GM18909 (cell line): Measurements from ENCODE around the gene OR6S1.
A peak's percentile ranks its signal among the peaks of the same experiment; 100 is the strongest.
"Not testable (repeated sequence)": the region's sequence is repeated elsewhere in the genome, so short reads cannot be mapped to it uniquely, and the experiment has no call there.

Experiments
- ATAC-seq: cut with Tn5 transposase; IDR thresholded peaks from one replicate; pipeline ENCODE4 v1.9.1; 2021; ENCODE audit warnings: mild to moderate bottlenecking; ENCODE audit not compliant: unreplicated experiment, poor library complexity

Gene OR6S1

GRCh38 chr14:20632448-20632830 lies 9.1 kb downstream of the OR6S1 start:
- ATAC-seq, result peak; percentile 24

GRCh38 chr14:20631880-20632389 lies 9.6 kb downstream of the OR6S1 start:
- no peak for ATAC-seq

GRCh38 chr14:20631023-20631879 lies 10.2 kb downstream of the OR6S1 start:
- no peak for ATAC-seq

- ATAC-seq, result peak; percentile 24
Observed at GRCh38 chr14:20630340-20631022, 11.0 kb downstream of the OR6S1 start.

- ATAC-seq, result no peak
Observed at GRCh38 chr14:20628063-20628854, 13.2 kb downstream of the OR6S1 start.

GRCh38 chr14:20627346-20628027 lies 14.0 kb downstream of the OR6S1 start:
- no peak for ATAC-seq

GRCh38 chr14:20626274-20626673 lies 15.2 kb downstream of the OR6S1 start:
- no peak for ATAC-seq

GRCh38 chr14:20624495-20625070 lies 16.9 kb downstream of the OR6S1 start:
- peak; percentile 43 for ATAC-seq

GRCh38 chr14:20623798-20624197 lies 17.7 kb downstream of the OR6S1 start:
- ATAC-seq, result no peak

GRCh38 chr14:20622816-20623291 lies 18.6 kb downstream of the OR6S1 start:
- ATAC-seq, result no peak

- no peak for ATAC-seq
Observed at GRCh38 chr14:20620798-20621478, 20.6 kb downstream of the OR6S1 start.

- not testable (repeated sequence) for ATAC-seq
Observed at GRCh38 chr14:20619688-20620087, 21.8 kb downstream of the OR6S1 start.

GRCh38 chr14:20618271-20618749 lies 23.2 kb downstream of the OR6S1 start:
- ATAC-seq, result no peak

- peak; percentile 37 for ATAC-seq
Observed at GRCh38 chr14:20617138-20618003, 24.1 kb downstream of the OR6S1 start.

GRCh38 chr14:20615996-20616395 lies 25.5 kb downstream of the OR6S1 start:
- no peak for ATAC-seq

GRCh38 chr14:20614038-20614840 lies 27.3 kb downstream of the OR6S1 start:
- peak; percentile 2 for ATAC-seq
